ENCODE results near the gene TBXAS1.
"Not testable (repeated sequence)": the region's sequence is repeated elsewhere in the genome, so short reads cannot be mapped to it uniquely, and the experiment has no call there.

The TBXAS1 gene

GRCh38 chr7:139825666-139826290, 3.3 kb upstream of the TBXAS1 start:
- no peak for DNase-seq (ENCODE audit: low read depth in 2 of 2)

- no peak for DNase-seq (ENCODE audit: low read depth in 2 of 2)
Observed at GRCh38 chr7:139827042-139827441, 2.0 kb upstream of the TBXAS1 start.

- DNase-seq (ENCODE audit: low read depth in 2 of 2): no peak
Observed at GRCh38 chr7:139828446-139828845, 618 bp upstream of the TBXAS1 start.

- DNase-seq (ENCODE audit: low read depth in 2 of 2): no peak
Observed at GRCh38 chr7:139829775-139830117, 682 bp downstream of the TBXAS1 start.

DNA sequence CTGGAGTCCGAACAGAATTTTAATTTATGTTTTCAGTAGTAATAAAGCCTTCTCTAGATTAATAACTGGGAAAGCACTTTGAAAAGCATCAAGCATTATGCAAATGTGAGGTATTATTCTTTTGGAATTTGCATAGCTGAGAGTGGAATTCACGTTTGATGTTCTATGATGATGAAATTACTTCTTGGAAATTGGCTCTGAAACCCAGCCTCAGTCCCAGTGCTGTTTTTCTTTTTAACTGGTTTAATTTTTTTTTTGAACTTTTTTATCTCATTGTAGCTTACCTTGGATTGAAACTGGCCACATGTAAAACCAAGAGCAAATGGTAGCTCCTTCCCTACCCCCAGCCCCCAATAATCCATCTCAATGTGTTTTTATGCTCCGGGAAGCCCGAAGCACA, 1.2 kb downstream of the TBXAS1 start:
- no peak for DNase-seq (ENCODE audit: low read depth in 2 of 2)

GRCh38 chr7:139830782-139831501, 1.9 kb downstream of the TBXAS1 start:
- no peak for DNase-seq (ENCODE audit: low read depth in 2 of 2)

DNA sequence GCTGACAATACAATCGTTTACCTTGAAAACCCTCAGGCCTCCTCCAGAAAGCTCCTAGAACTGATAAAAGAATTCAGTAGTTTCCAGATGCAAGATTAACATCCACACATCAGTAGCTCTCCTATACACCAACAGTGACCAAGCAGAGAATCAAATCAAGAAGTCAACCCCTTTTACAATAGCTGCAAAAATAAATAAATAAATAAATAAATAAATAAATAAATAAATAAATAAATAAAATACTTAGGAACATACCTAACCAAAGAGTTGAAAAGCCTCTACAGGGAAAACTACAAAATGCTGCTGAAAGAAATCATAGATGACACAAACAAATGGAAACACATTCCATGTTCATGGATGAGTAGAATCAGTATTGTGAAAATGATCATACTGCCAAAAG, 6.8 kb downstream of the TBXAS1 start:
- DNase-seq (ENCODE audit: low read depth in 2 of 2): not testable (repeated sequence)

DNA sequence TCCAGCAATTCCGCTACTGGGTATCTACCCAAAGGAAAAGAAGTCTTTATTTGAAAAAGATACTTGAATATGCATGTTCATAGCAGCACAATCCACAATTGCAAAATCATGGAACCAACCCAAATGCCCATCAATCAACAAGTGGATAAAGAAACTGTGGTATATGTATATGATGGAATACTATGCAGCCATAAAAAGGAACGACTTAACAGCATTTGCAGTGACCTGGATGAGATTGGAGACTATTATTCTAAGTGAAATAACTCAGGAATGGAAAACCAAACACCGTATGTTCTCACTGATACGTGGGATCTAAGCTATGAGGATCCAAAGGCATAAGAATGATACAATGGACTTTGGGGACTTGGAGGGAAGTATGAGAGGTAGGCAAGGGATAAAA, 8.2 kb downstream of the TBXAS1 start:
- DNase-seq (ENCODE audit: low read depth in 2 of 2): not testable (repeated sequence)

DNA sequence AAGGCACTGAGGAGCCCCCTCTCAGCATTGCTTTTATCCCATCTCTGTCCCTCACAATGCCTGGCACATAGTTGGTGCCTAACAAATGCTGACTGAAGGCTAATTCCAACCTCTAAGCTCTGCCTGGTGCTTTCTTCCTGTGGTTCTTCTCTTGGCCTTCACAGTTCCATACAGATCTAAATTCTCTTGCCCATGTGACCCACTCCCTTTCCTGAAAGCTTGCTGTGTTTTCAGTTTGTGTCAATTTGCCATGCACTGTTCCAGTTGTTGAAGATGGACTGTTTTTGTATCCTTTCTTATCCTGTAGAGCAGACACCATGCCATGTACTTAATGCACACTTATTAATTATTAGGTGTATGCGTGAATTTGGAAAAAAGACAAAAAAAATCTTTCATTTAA, 9.2 kb downstream of the TBXAS1 start:
- no peak for DNase-seq (ENCODE audit: low read depth in 2 of 2)

DNA sequence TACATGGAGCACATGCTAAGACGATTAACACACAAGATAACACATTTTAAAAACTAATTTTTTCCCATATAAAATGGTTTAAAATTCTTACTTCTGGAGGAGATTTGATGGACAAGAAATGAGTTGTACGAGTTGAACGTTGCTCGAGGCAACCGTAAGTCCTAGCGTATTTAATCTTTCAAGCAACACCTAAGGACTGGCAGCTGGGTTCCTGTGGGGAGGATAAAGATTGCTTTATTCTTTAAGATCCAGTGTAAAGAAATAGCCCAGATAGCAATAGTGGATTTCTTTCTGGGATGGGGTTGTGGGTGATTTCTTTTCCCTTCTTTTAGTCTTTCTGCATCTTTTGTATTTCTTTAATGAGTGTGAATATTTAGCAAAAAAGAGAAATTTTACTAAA, 9.8 kb downstream of the TBXAS1 start:
- DNase-seq (ENCODE audit: low read depth in 2 of 2): no peak

- no peak for DNase-seq (ENCODE audit: low read depth in 2 of 2)
Observed at GRCh38 chr7:139840776-139841175, 11.7 kb downstream of the TBXAS1 start.

DNA sequence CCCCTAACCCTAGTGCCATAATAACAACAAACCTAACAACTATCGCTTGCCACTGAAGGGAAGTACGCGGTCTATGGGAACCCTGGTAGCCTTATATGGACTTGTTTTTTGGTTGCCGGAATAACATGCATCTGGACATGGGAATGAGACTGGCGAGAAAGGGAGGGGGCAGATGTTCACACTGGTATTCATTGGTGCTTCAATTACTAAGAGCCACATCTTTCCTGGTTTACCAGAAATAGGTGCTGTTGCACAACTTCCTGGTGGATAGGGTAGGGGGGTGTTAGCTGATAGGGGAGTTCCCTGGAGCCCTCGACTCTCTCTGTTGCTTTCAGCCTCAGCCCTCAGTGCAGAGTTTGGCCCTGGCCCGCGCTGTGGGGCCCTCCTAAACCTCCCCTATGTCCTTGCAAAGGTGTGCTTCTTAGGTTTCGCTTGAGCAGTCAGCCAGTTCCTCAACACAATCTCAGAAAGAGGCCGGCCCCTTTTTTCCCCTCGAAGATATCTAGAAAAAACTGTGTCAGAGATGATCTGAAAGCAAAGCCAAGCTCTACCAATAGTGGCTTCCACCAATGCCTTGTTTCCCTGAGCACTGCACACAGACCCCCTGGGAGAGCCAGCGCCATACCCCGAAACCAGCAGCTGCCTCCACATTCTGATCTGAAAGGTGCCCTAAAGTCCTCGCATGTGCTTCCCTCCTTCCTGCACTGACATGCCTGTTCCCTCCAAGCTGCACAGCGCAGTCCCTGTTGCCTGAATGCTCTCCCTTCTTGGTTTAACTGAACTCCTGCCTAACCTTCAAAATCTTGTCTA, 13.5 kb downstream of the TBXAS1 start:
- no peak for DNase-seq (ENCODE audit: low read depth in 2 of 2)

GRCh38 chr7:139843211-139843537, 14.1 kb downstream of the TBXAS1 start:
- DNase-seq (ENCODE audit: low read depth in 2 of 2): not testable (repeated sequence)

DNA sequence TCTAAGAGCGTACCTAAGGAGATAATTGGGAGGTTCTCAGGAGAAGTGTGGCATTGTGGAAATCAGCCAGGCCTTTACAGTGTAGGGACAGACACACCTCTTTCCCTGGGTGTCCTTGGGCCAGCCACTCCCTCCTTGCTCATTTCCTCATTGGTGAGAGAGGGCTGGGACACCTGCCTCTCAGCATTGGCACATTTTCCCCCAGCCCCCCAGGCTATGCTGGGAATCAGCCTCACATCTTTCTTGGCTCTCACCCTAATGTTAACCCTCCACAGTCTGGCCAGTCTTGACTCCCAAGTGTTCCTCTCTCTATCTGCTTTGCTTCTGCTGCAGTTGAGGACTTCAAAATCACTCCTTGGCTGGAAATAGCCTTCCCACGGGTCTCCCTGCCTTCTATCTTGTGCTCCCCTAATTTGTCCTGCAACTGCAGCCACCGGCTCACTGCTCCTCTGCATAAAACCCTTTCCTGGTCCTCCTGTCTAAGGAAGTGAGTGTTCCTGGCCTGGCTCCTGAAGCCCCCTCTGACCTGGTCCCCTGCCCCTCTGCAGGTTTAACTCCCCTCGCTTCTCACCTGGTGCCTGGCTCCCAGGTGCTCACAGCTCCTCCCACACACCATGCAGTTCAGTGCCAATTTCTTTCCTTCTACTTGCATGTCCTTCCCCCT, 15.8 kb downstream of the TBXAS1 start:
- no peak for DNase-seq (ENCODE audit: low read depth in 2 of 2)

- no peak for DNase-seq (ENCODE audit: low read depth in 2 of 2)
Observed at GRCh38 chr7:139845443-139845805, 16.4 kb downstream of the TBXAS1 start.

- no peak for DNase-seq (ENCODE audit: low read depth in 2 of 2)
Observed at GRCh38 chr7:139846297-139846696, 17.2 kb downstream of the TBXAS1 start.

- DNase-seq (ENCODE audit: low read depth in 2 of 2): no peak
Observed at GRCh38 chr7:139848274-139848673, 19.2 kb downstream of the TBXAS1 start.

DNA sequence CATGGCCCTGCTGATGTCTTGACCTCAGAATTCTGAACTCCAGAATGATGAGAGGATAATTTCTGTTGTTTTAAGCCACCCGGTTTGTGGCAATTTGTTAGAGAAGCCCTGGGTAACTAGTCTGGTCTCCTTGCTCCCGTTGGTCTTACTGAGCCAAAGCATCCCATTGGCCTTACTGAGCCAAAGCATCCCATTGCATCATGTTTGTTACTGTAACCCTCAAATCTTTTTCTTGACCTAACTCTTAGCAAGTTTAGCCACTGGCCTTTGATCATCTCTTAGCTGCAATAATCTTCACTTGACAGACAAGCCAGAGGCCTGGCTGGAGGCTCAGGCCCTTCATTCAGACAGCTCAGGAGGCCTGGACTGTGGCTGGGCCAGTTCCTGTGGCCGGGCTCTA, 21.8 kb downstream of the TBXAS1 start:
- no peak for DNase-seq (ENCODE audit: low read depth in 2 of 2)

DNA sequence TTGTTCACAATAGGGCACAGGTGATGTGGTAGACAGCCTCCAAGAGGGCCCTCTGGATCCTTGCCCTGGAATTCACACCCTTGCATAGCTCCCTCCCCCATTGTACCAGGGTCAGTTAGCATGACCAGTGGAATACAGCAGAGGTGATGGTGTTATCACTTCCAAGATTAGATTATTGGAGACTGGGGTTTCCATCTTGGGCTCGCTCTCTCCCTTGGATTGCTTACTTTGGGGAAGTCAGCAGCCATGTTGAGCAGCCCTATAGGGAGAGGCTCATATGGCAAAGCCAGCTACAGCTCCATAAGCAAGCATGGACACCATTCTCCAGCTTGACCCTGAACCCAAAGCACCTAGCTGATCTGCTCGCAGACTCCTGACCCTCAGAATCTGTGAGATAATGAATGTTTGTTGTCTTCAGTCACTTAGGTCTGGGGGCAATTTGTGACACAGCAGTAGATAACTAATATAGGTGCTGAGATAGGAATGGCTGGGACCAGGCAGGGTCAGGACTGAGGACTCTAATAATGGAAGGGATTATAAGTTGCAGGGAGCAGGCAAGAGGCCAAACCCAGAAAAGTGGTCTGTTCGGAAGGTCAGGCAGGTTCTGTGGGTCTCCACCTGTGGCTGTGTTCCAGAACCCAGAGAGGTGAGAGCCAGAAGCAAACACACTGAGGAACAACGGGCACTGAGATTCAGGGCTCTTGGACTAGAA, 22.9 kb downstream of the TBXAS1 start:
- DNase-seq (ENCODE audit: low read depth in 2 of 2): no peak

- no peak for DNase-seq (ENCODE audit: low read depth in 2 of 2)
Observed at GRCh38 chr7:139852482-139852845, 23.4 kb downstream of the TBXAS1 start.

- no peak for DNase-seq (ENCODE audit: low read depth in 2 of 2)
Observed at GRCh38 chr7:139853506-139854123, 24.6 kb downstream of the TBXAS1 start.

DNA sequence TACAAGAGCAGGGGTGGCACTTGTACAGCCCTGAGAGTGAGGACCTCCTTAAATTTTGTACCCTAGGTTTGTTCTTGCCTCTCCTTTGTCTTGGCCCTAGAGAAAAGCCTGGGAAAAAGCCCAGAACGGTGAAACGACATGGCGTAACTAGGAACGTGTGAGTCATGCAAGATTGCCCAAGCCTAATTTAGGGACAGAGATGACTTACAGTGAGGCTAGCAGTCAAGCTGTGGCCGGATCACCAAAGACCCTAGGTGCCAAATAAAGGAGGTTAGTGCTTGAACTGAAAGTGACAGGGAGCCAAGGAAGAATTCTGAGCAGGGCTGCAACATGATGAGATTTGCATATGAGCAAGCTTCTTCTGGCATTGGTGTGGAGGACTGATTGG, 25.1 kb downstream of the TBXAS1 start:
- no peak for DNase-seq (ENCODE audit: low read depth in 2 of 2)

All from fibroblast of skin of left biceps (primary cell).